ENCODE results near the gene PLCXD1.

PLCXD1 gene

DNA sequence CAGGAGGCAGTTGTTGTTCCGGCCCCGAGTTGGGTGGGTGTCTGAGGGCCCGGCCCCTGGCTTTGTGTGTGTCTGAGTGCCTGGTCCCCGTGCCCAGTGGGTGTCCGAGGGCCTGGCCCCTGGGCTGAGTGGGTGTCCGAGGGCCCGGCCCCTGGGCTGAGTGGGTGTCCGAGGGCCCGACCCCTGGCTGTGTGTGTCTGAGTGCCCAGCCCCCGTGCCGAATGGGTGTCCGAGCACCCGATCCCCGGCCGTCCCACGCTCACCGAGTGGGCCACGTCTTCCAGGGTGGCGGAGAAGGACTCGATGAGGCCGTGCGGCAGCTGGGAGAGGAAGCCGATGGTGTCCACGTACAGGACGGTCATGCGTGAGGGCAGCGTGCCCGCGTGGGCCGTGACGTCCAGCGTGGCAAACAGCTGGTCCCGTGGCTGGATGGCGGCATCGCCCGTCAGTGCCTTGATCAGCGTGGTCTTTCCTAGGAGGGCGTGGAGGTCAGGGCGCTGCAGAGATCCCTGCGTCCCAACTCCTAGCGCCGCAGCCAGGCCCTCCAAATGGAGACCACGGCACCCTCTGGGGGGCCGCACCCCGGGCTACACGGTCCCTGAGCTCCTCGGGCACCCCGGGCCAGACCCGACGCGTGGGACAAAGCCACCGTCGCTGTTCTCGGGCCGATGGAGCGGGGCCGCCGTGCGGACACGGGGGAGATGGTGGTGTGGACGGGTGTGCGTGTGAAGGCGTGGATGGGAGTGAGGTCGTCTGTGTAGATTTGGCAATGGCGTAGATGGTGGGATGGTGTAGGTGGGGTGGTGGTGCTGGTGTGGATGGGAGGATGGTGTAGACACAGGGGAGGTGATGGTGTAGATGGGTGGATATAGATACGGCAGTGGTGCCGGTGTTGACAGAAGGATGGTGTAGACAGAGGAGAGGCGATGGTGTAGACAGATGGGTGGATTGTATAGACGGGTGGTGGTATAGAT lies 30.3 kb downstream of the PLCXD1 start:
- no peak overlapping the region for H3K4me2 ChIP-seq (ENCODE audit: low read length)
- TF ChIP-seq CTCF (IDR thresholded peaks at IDR 0.05; ENCODE audit: low read length), result no peak
- no peaks in the 10 kb centered on the region for H4K20me1 ChIP-seq (ENCODE audit: insufficient read depth, low read length)
- no peaks in the 10 kb centered on the region for H3K79me2 ChIP-seq (ENCODE audit: insufficient read depth, low read length)
- H3K9me3 ChIP-seq (ENCODE audit: low read length), result no peaks in the 10 kb centered on the region
- H3K36me3 ChIP-seq (ENCODE audit: insufficient read depth, low read length), result peaks cover 81% of the 10 kb centered on the region
- H3K27ac ChIP-seq (ENCODE audit: low read depth, low read length, poor library complexity, severe bottlenecking), result no peak overlapping the region
- no peak overlapping the region for H3K4me3 ChIP-seq (ENCODE audit: low read depth, low read length, poor library complexity, severe bottlenecking)
- no peak overlapping the region for H3K9ac ChIP-seq (ENCODE audit: low read length)
- no peak overlapping the region for H2AFZ ChIP-seq (ENCODE audit: low read length)
- H3K4me1 ChIP-seq (ENCODE audit: insufficient read depth, low read length, severe bottlenecking), result no peaks in the 10 kb centered on the region
- no peaks in the 10 kb centered on the region for H3F3A ChIP-seq (ENCODE audit: insufficient read depth, low read length)
- H3K9me2 ChIP-seq (ENCODE audit: low read depth, low read length), result no peaks in the 10 kb centered on the region
- no peaks in the 10 kb centered on the region for H3K27me3 ChIP-seq (ENCODE audit: insufficient read depth, low read length)

- no peaks in the 10 kb centered on the region for H3K79me2 ChIP-seq (ENCODE audit: insufficient read depth, low read length)
- no peak overlapping the region for H2AFZ ChIP-seq (ENCODE audit: low read length)
- no peaks in the 10 kb centered on the region for H3K4me1 ChIP-seq (ENCODE audit: insufficient read depth, low read length, severe bottlenecking)
- H3K9ac ChIP-seq (ENCODE audit: low read length), result no peak overlapping the region
- H3K4me2 ChIP-seq (ENCODE audit: low read length), result no peak overlapping the region
- H3F3A ChIP-seq (ENCODE audit: insufficient read depth, low read length), result no peaks in the 10 kb centered on the region
- H3K27ac ChIP-seq (ENCODE audit: low read depth, low read length, poor library complexity, severe bottlenecking), result no peak overlapping the region
- no peak overlapping the region for H3K4me3 ChIP-seq (ENCODE audit: low read depth, low read length, poor library complexity, severe bottlenecking)
- H3K9me2 ChIP-seq (ENCODE audit: low read depth, low read length), result no peaks in the 10 kb centered on the region
- no peaks in the 10 kb centered on the region for H3K27me3 ChIP-seq (ENCODE audit: insufficient read depth, low read length)
- H3K36me3 ChIP-seq (ENCODE audit: insufficient read depth, low read length), result peaks cover 77% of the 10 kb centered on the region
- no peak for TF ChIP-seq EZH2 (IDR thresholded peaks at IDR 0.05; ENCODE audit: borderline replicate concordance, low read length)
- no peak for TF ChIP-seq CTCF (IDR thresholded peaks at IDR 0.05; ENCODE audit: low read length)
- H3K9me3 ChIP-seq (ENCODE audit: low read length), result no peaks in the 10 kb centered on the region
- H4K20me1 ChIP-seq (ENCODE audit: insufficient read depth, low read length), result no peaks in the 10 kb centered on the region
Measured at GRCh38 chrX:312621-313331, 31.6 kb downstream of the PLCXD1 start.

- no peaks in the 10 kb centered on the region for H3K9me3 ChIP-seq (ENCODE audit: low read length)
- no peaks in the 10 kb centered on the region for H3F3A ChIP-seq (ENCODE audit: insufficient read depth, low read length)
- no peak overlapping the region for H3K27ac ChIP-seq (ENCODE audit: low read depth, low read length, poor library complexity, severe bottlenecking)
- no peak overlapping the region for H3K9ac ChIP-seq (ENCODE audit: low read length)
- H3K4me2 ChIP-seq (ENCODE audit: low read length), result no peak overlapping the region
- no peak for TF ChIP-seq EZH2 (IDR thresholded peaks at IDR 0.05; ENCODE audit: borderline replicate concordance, low read length)
- TF ChIP-seq CTCF (IDR thresholded peaks at IDR 0.05; ENCODE audit: low read length), result no peak
- H3K9me2 ChIP-seq (ENCODE audit: low read depth, low read length), result no peaks in the 10 kb centered on the region
- H4K20me1 ChIP-seq (ENCODE audit: insufficient read depth, low read length), result no peaks in the 10 kb centered on the region
- H3K4me3 ChIP-seq (ENCODE audit: low read depth, low read length, poor library complexity, severe bottlenecking), result no peak overlapping the region
- no peak overlapping the region for H2AFZ ChIP-seq (ENCODE audit: low read length)
- no peaks in the 10 kb centered on the region for H3K27me3 ChIP-seq (ENCODE audit: insufficient read depth, low read length)
- H3K79me2 ChIP-seq (ENCODE audit: insufficient read depth, low read length), result no peaks in the 10 kb centered on the region
- H3K4me1 ChIP-seq (ENCODE audit: insufficient read depth, low read length, severe bottlenecking), result no peaks in the 10 kb centered on the region
- peaks cover 71% of the 10 kb centered on the region for H3K36me3 ChIP-seq (ENCODE audit: insufficient read depth, low read length)
Measured at GRCh38 chrX:313546-313945, 32.4 kb downstream of the PLCXD1 start.
